KMS-11 (cell line): ENCODE measurements around the gene ABLIM2.

Experiments used
- H2AFZ ChIP-seq: fragments of 200-600 bp; sonication (generic); 2 replicates; pipeline ENCODE4 v1.6.1; 2016; ENCODE audit warnings: antibody characterized with exemption, mixed run types, low read depth
- H3K27ac ChIP-seq: fragments of 200-600 bp; sonication (generic); 2 replicates; pipeline ENCODE4 v1.6.1; 2016; ENCODE audit warnings: mild to moderate bottlenecking, mixed run types
- H3K27me3 ChIP-seq: fragments of 200-600 bp; sonication (generic); 2 replicates; pipeline ENCODE4 v1.6.1; 2017; ENCODE audit warnings: mild to moderate bottlenecking, low read depth, mixed run types, moderate library complexity; ENCODE audit not compliant: insufficient read depth
- H3K36me3 ChIP-seq: fragments of 200-600 bp; sonication (generic); 2 replicates; pipeline ENCODE4 v1.6.1; 2017; ENCODE audit warnings: mild to moderate bottlenecking, mixed run types; ENCODE audit not compliant: insufficient read depth
- H3K4me1 ChIP-seq: fragments of 200-600 bp; sonication (generic); 2 replicates; pipeline ENCODE4 v1.6.1; 2016; ENCODE audit warnings: mild to moderate bottlenecking, low read depth, mixed run types; ENCODE audit not compliant: poor library complexity, severe bottlenecking
- H3K4me2 ChIP-seq: fragments of 200-600 bp; sonication (generic); 2 replicates; pipeline ENCODE4 v1.7.0; 2016; ENCODE audit warnings: mild to moderate bottlenecking, mixed run types
- H3K4me3 ChIP-seq: fragments of 200-600 bp; sonication (generic); IDR thresholded peaks from 2 replicates; pipeline ENCODE4 v1.6.1; 2017; ENCODE audit warnings: low read depth, low read length, mixed read lengths; ENCODE audit not compliant: insufficient read depth
- H3K79me2 ChIP-seq: fragments of 200-600 bp; sonication (generic); 2 replicates; pipeline ENCODE4 v1.6.1; 2016; ENCODE audit warnings: low read depth, mixed run types; ENCODE audit not compliant: insufficient read depth
- H3K9ac ChIP-seq: fragments of 200-600 bp; sonication (generic); 2 replicates; pipeline ENCODE4 v1.6.1; 2016; ENCODE audit warnings: mild to moderate bottlenecking, mixed run types
- H4K20me1 ChIP-seq: fragments of 200-600 bp; sonication (generic); 2 replicates; pipeline ENCODE4 v1.6.1; 2016; ENCODE audit warnings: mild to moderate bottlenecking, mixed run types; ENCODE audit not compliant: insufficient read depth
- CTCF ChIP-seq: fragments of 200-600 bp; sonication (generic); conservative IDR thresholded peaks from 2 replicates; pipeline ENCODE4 v1.6.1; 2017; ENCODE audit warnings: low read depth, mild to moderate bottlenecking, antibody characterized with exemption, low read length, moderate library complexity, mixed read lengths

Gene ABLIM2

DNA sequence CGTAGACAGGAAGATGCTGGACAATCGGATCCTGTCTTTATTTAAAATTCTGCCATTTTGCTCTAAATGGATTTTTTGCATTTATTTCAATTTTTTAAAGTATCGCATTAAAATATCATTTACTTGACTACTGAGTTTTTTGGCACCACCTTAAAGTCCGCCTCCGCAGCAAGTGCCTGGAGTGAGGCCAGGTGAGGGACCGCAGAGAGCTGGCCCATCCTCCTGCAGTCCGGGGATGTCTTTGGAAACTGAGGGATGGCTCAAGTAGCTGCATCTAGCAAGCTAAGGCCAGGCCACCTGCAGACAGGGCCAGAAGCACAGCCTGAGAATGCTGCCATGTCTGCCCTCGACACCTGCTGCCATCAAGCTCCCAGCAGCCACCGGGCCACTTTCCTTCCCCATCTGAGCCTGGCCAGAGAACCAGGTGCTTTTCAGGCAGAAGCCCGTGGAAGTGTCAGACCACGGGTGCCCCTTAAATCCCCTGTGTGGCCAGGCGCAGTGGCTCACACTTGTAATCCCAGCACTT lies 69.6 kb downstream of the ABLIM2 start:
- Histone ChIP-seq H3K4me2 (no peak overlapping the region), H3K27ac (no peak overlapping the region), H2AFZ (no peak overlapping the region), H3K4me3 (no peak overlapping the region), H3K4me1 (no peaks in the 10 kb centered on the region), H3K9ac (no peak overlapping the region), H3K79me2 (no peaks in the 10 kb centered on the region), H4K20me1 (no peaks in the 10 kb centered on the region), H3K27me3 (no peaks in the 10 kb centered on the region), H3K36me3 (no peaks in the 10 kb centered on the region)
- TF ChIP-seq CTCF: no peak

GRCh38 chr4:8087921-8088495 lies 70.6 kb downstream of the ABLIM2 start:
- no peak overlapping the region for H3K4me2 ChIP-seq

GRCh38 chr4:8086783-8087445 lies 71.7 kb downstream of the ABLIM2 start:
- Histone ChIP-seq H4K20me1 (no peaks in the 10 kb centered on the region), H3K9ac (no peak overlapping the region), H3K4me1 (no peaks in the 10 kb centered on the region), H3K27ac (no peak overlapping the region), H2AFZ (no peak overlapping the region), H3K4me2 (no peak overlapping the region), H3K79me2 (no peaks in the 10 kb centered on the region), H3K4me3 (no peak overlapping the region), H3K36me3 (no peaks in the 10 kb centered on the region), H3K27me3 (no peaks in the 10 kb centered on the region)
- TF ChIP-seq CTCF: no peak

More at GRCh38 chr4:8087921-8088495, 70.6 kb downstream of the ABLIM2 start:
- no peak for TF ChIP-seq CTCF
- no peaks in the 10 kb centered on the region for H3K36me3 ChIP-seq
- no peaks in the 10 kb centered on the region for H3K4me1 ChIP-seq
- H3K9ac ChIP-seq: no peak overlapping the region
- no peaks in the 10 kb centered on the region for H4K20me1 ChIP-seq
- H3K27me3 ChIP-seq: no peaks in the 10 kb centered on the region
- no peaks in the 10 kb centered on the region for H3K79me2 ChIP-seq
- no peak overlapping the region for H3K4me3 ChIP-seq
- no peak overlapping the region for H3K27ac ChIP-seq
- no peak overlapping the region for H2AFZ ChIP-seq

- Histone ChIP-seq H4K20me1 (no peaks in the 10 kb centered on the region), H3K4me3 (no peak overlapping the region), H3K4me2 (no peak overlapping the region), H3K27ac (no peak overlapping the region), H2AFZ (no peak overlapping the region), H3K27me3 (no peaks in the 10 kb centered on the region), H3K4me1 (no peaks in the 10 kb centered on the region), H3K79me2 (no peaks in the 10 kb centered on the region), H3K36me3 (no peaks in the 10 kb centered on the region), H3K9ac (no peak overlapping the region)
- TF ChIP-seq CTCF: no peak
Observed at GRCh38 chr4:8085491-8086117, 73.0 kb downstream of the ABLIM2 start.
